HG03565 (cell line): ENCODE measurements around the gene BCAS3.
"Not testable (repeated sequence)": the region's sequence is repeated elsewhere in the genome, so short reads cannot be mapped to it uniquely, and the experiment has no call there.

Experiments
- ATAC-seq: cut with Tn5 transposase; IDR thresholded peaks from one replicate; pipeline ENCODE4 v1.9.1; 2021; ENCODE audit warnings: mild to moderate bottlenecking, moderate library complexity; ENCODE audit not compliant: unreplicated experiment

BCAS3 gene

GRCh38 chr17:60989379-60989778 lies 311.7 kb downstream of the BCAS3 start:
- no peak for ATAC-seq

GRCh38 chr17:60989846-60990245 lies 312.2 kb downstream of the BCAS3 start:
- no peak for ATAC-seq

- ATAC-seq = no peak
Observed at GRCh38 chr17:60993497-60993896, 315.8 kb downstream of the BCAS3 start.

GRCh38 chr17:60995680-60996079 lies 318.0 kb downstream of the BCAS3 start:
- ATAC-seq = no peak

- ATAC-seq = no peak
Observed at GRCh38 chr17:61000911-61001310, 323.3 kb downstream of the BCAS3 start.

GRCh38 chr17:61002316-61002736 lies 324.7 kb downstream of the BCAS3 start:
- no peak for ATAC-seq

GRCh38 chr17:61005358-61005757 lies 327.7 kb downstream of the BCAS3 start:
- no peak for ATAC-seq

- ATAC-seq = not testable (repeated sequence)
Observed at GRCh38 chr17:61005958-61006357, 328.3 kb downstream of the BCAS3 start.

- no peak for ATAC-seq
Observed at GRCh38 chr17:61007980-61008379, 330.3 kb downstream of the BCAS3 start.

GRCh38 chr17:61009663-61010062 lies 332.0 kb downstream of the BCAS3 start:
- no peak for ATAC-seq

GRCh38 chr17:61010661-61011170 lies 333.1 kb downstream of the BCAS3 start:
- ATAC-seq = no peak

GRCh38 chr17:61011251-61011650 lies 333.6 kb downstream of the BCAS3 start:
- ATAC-seq = no peak

- ATAC-seq = no peak
Observed at GRCh38 chr17:61015966-61016365, 338.3 kb downstream of the BCAS3 start.

- ATAC-seq = no peak
Observed at GRCh38 chr17:61017317-61018006, 339.8 kb downstream of the BCAS3 start.

GRCh38 chr17:61018938-61019337 lies 341.3 kb downstream of the BCAS3 start:
- ATAC-seq = no peak

GRCh38 chr17:61023996-61024395 lies 346.3 kb downstream of the BCAS3 start:
- no peak for ATAC-seq

GRCh38 chr17:61026818-61027217 lies 349.2 kb downstream of the BCAS3 start:
- no peak for ATAC-seq

- ATAC-seq = no peak
Observed at GRCh38 chr17:61029181-61029580, 351.5 kb downstream of the BCAS3 start.

GRCh38 chr17:61040666-61041065 lies 363.0 kb downstream of the BCAS3 start:
- no peak for ATAC-seq

- not testable (repeated sequence) for ATAC-seq
Observed at GRCh38 chr17:61042348-61042747, 364.7 kb downstream of the BCAS3 start.

- no peak for ATAC-seq
Observed at GRCh38 chr17:61047515-61047914, 369.9 kb downstream of the BCAS3 start.

- ATAC-seq = no peak
Observed at GRCh38 chr17:61048376-61049106, 370.9 kb downstream of the BCAS3 start.
